Liver (tissue), 9 donors: ENCODE data around the gene CELF5. TPM values are rescaled to one million over a fixed set of nuclear protein-coding genes. Genes with fewer than 3 reads are reported as not detected.

Experiments used
- DNase-seq: peaks from one replicate; pipeline ENCODE4 v3.0.0-alpha.2; 2017; ENCODE audit warnings: low spot score
- H3K27ac ChIP-seq, 2 donors: one replicate each; pipeline ENCODE4 v1.7.0; 2013; ENCODE audit warnings: inconsistent platforms in 2 of 2, low read length in 2 of 2, control low read depth in 1 of 2, low read depth in 1 of 2, mild to moderate bottlenecking in 1 of 2
- H3K27me3 ChIP-seq, 4 donors: one replicate each; pipeline versions ENCODE4 v1.6.1 to v1.7.0; 2013; ENCODE audit warnings: low read length in 3 of 4, inconsistent platforms in 1 of 4, mild to moderate bottlenecking in 1 of 4, moderate library complexity in 1 of 4; ENCODE audit not compliant: control insufficient read depth in 4 of 4, insufficient read depth in 4 of 4
- H3K36me3 ChIP-seq, 4 donors: one replicate each; pipeline versions ENCODE4 v1.6.1 to v1.7.0; 2013; ENCODE audit warnings: low read length in 3 of 4, mild to moderate bottlenecking in 3 of 4, low read depth in 1 of 4, moderate library complexity in 1 of 4; ENCODE audit not compliant: control insufficient read depth in 4 of 4, insufficient read depth in 3 of 4
- H3K4me1 ChIP-seq, 4 donors: one replicate each; pipeline versions ENCODE4 v1.6.1 to v1.7.0; 2013; ENCODE audit warnings: low read length in 3 of 4, mild to moderate bottlenecking in 3 of 4, moderate library complexity in 1 of 4; ENCODE audit not compliant: control insufficient read depth in 4 of 4, insufficient read depth in 4 of 4
- H3K4me3 ChIP-seq, 3 donors: one replicate each; pipeline versions ENCODE4 v1.6.1 to v1.7.0; 2013; ENCODE audit warnings: low read length in 3 of 3, control low read depth in 1 of 3, low read depth in 1 of 3, mild to moderate bottlenecking in 1 of 3
- H3K9ac ChIP-seq, 2 donors: one replicate each; pipeline ENCODE4 v1.7.0; 2013; ENCODE audit warnings: low read length in 2 of 2, mild to moderate bottlenecking in 2 of 2, moderate library complexity in 2 of 2, control low read depth in 1 of 2, low read depth in 1 of 2
- H3K9me3 ChIP-seq, 4 donors: one replicate each; pipeline versions ENCODE4 v1.6.1 to v1.7.0; 2013; ENCODE audit warnings: low read length in 3 of 4; ENCODE audit not compliant: control insufficient read depth in 4 of 4
- EGR1 ChIP-seq, 2 donors: IDR thresholded peaks; 2 replicates each; pipeline ENCODE4 v1.6.1; 2016 to 2018; ENCODE audit warnings: antibody characterized with exemption in 2 of 2, low read depth in 2 of 2
- FOXA1 ChIP-seq: IDR thresholded peaks from 2 replicates; pipeline ENCODE4 v1.6.1; 2016; ENCODE audit warnings: antibody characterized with exemption
- FOXA2 ChIP-seq: IDR thresholded peaks from 2 replicates; pipeline ENCODE4 v1.6.1; 2016; ENCODE audit warnings: antibody characterized with exemption
- HNF4A ChIP-seq, 2 donors: conservative IDR thresholded peaks; 2 replicates each; pipeline ENCODE4 v1.6.1; 2016; ENCODE audit warnings: antibody characterized with exemption in 2 of 2, mild to moderate bottlenecking in 2 of 2
- HNF4G ChIP-seq: IDR thresholded peaks from 2 replicates; pipeline ENCODE4 v1.6.1; 2016; ENCODE audit warnings: antibody characterized with exemption
- JUND ChIP-seq, 2 donors: IDR thresholded peaks; 2 replicates each; pipeline ENCODE4 v1.6.1; 2016; ENCODE audit warnings: antibody characterized with exemption in 2 of 2
- RAD21 ChIP-seq, 2 donors: IDR thresholded peaks; 2 replicates each; pipeline ENCODE4 v1.6.1; 2016; ENCODE audit warnings: antibody characterized with exemption in 2 of 2, mild to moderate bottlenecking in 2 of 2
- RXRA ChIP-seq, 2 donors: IDR thresholded peaks; 2 replicates each; pipeline ENCODE4 v1.6.1; 2017 to 2018; ENCODE audit warnings: antibody characterized with exemption in 2 of 2, mild to moderate bottlenecking in 1 of 2
- SP1 ChIP-seq: IDR thresholded peaks from 2 replicates; pipeline ENCODE4 v1.6.1; 2018; ENCODE audit warnings: antibody characterized with exemption, mild to moderate bottlenecking
- TAF1 ChIP-seq: conservative IDR thresholded peaks from 2 replicates; pipeline ENCODE4 v1.6.1; 2016; ENCODE audit warnings: antibody characterized with exemption, mild to moderate bottlenecking
- YY1 ChIP-seq: IDR thresholded peaks from 2 replicates; pipeline ENCODE4 v1.6.1; 2016; ENCODE audit warnings: antibody characterized with exemption, mild to moderate bottlenecking
- WGBS: extraction: QIAGEN DNeasy Blood & Tissue Kit; methylation state at CpG from one replicate; pipeline ENCODE4 v1.1.7; 2013; 5-methylcytosine and 5-hydroxymethylcytosine counted together
- polyA plus RNA-seq, 2 donors: library from polyadenylated mRNA; stranded (reverse) in 1 of 2; unstranded in 1 of 2; fragments of 200-250 nt in 1 of 2; fragments of >200 nt in 1 of 2; fragmentation: Nextera tagmentation in 1 of 2; extraction: Ambion mirVana in 1 of 2; gene quantifications; one replicate each; pipeline versions ENCODE4 v1.2.1 to v1.2.3, GENCODE V29; 2013 to 2015
- total RNA-seq, 2 donors: library from RNA; depleted of rRNA; stranded (reverse); fragments of >200 nt; gene quantifications; one replicate each; pipeline ENCODE4 v1.2.3, GENCODE V29; 2014
- TF ChIP-seq, protein P1 (sequence below): IDR thresholded peaks from 2 replicates; pipeline ENCODE4 v1.6.1; 2016; ENCODE audit warnings: antibody characterized with exemption
- TF ChIP-seq, protein P2 (sequence below): IDR thresholded peaks from 2 replicates; pipeline ENCODE4 v1.6.1; 2016; ENCODE audit warnings: antibody characterized with exemption, mild to moderate bottlenecking
- TF ChIP-seq, protein P3 (sequence below): IDR thresholded peaks from 2 replicates; pipeline ENCODE4 v1.6.1; 2016; ENCODE audit warnings: antibody characterized with exemption
- TF ChIP-seq, protein P4 (sequence below): IDR thresholded peaks from 2 replicates; pipeline ENCODE4 v1.6.1; 2016; ENCODE audit warnings: antibody characterized with exemption
- donor health status: healthy.
- donor health status: healthy.
- donor health status: healthy.
- donor health status: healthy.
- donor health status: healthy.

CELF5 gene
- total and polyA plus RNA-seq, 4 donors, result 0.06 to 0.50 (median 0.26) TPM

DNA sequence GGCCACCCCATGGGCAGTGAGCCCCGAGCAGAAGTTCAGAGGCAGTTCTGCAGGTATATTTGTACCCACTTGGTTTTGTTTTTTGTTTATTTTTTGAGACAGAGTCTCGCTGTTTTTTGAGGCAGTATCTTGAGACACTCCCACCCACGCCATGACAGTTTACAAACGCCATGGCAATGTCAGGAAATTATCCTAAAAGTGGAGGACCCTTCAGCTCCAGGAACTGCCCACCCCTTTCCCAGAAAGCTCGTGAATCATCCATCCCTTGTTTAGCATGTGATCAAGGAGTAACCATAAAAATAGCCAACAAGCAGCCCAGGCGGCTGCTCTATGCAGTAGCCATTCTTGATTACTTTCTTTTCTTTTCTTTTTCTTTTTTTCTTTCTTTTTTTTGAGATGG is 41.0 kb downstream of the CELF5 start (continued):
- TF ChIP-seq, protein P1, sequence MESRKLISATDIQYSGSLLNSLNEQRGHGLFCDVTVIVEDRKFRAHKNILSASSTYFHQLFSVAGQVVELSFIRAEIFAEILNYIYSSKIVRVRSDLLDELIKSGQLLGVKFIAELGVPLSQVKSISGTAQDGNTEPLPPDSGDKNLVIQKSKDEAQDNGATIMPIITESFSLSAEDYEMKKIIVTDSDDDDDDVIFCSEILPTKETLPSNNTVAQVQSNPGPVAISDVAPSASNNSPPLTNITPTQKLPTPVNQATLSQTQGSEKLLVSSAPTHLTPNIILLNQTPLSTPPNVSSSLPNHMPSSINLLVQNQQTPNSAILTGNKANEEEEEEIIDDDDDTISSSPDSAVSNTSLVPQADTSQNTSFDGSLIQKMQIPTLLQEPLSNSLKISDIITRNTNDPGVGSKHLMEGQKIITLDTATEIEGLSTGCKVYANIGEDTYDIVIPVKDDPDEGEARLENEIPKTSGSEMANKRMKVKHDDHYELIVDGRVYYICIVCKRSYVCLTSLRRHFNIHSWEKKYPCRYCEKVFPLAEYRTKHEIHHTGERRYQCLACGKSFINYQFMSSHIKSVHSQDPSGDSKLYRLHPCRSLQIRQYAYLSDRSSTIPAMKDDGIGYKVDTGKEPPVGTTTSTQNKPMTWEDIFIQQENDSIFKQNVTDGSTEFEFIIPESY, result no peak
- TF ChIP-seq, protein P2, sequence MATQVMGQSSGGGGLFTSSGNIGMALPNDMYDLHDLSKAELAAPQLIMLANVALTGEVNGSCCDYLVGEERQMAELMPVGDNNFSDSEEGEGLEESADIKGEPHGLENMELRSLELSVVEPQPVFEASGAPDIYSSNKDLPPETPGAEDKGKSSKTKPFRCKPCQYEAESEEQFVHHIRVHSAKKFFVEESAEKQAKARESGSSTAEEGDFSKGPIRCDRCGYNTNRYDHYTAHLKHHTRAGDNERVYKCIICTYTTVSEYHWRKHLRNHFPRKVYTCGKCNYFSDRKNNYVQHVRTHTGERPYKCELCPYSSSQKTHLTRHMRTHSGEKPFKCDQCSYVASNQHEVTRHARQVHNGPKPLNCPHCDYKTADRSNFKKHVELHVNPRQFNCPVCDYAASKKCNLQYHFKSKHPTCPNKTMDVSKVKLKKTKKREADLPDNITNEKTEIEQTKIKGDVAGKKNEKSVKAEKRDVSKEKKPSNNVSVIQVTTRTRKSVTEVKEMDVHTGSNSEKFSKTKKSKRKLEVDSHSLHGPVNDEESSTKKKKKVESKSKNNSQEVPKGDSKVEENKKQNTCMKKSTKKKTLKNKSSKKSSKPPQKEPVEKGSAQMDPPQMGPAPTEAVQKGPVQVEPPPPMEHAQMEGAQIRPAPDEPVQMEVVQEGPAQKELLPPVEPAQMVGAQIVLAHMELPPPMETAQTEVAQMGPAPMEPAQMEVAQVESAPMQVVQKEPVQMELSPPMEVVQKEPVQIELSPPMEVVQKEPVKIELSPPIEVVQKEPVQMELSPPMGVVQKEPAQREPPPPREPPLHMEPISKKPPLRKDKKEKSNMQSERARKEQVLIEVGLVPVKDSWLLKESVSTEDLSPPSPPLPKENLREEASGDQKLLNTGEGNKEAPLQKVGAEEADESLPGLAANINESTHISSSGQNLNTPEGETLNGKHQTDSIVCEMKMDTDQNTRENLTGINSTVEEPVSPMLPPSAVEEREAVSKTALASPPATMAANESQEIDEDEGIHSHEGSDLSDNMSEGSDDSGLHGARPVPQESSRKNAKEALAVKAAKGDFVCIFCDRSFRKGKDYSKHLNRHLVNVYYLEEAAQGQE, result no peak
- TF ChIP-seq FOXA1, result no peak
- no peak for TF ChIP-seq HNF4A (conservative IDR thresholded peaks at IDR 0.05)

- Histone ChIP-seq H3K36me3 (no peaks in the 10 kb centered on the region), H3K4me3 (no peak overlapping the region), H3K9ac (no peak overlapping the region), H3K27ac (no peak overlapping the region), H3K27me3 (peaks cover 0 to 4% (median 2%) of the 10 kb centered on the region in 4 donors), H3K4me1 (no peaks in the 10 kb centered on the region), H3K9me3 (no peaks in the 10 kb centered on the region)
- 79% methylated on average over 19 of the region's 19 CpGs for WGBS
- no peak for DNase-seq
- TF ChIP-seq, protein P3, sequence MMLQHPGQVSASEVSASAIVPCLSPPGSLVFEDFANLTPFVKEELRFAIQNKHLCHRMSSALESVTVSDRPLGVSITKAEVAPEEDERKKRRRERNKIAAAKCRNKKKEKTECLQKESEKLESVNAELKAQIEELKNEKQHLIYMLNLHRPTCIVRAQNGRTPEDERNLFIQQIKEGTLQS, result no peak
- TF ChIP-seq, protein P1, result no peak
Measured at GRCh38 chr19:3266092-3266693, 41.7 kb downstream of the CELF5 start.

- Histone ChIP-seq H3K9ac (no peak overlapping the region), H3K9me3 (no peaks in the 10 kb centered on the region), H3K4me1 (no peaks in the 10 kb centered on the region), H3K4me3 (no peak overlapping the region), H3K36me3 (no peaks in the 10 kb centered on the region), H3K27ac (no peak overlapping the region), H3K27me3 (peaks cover 0 to 7% (median 2%) of the 10 kb centered on the region in 4 donors)
- no peak for DNase-seq
- WGBS, result 61% methylated on average over 30 of the region's 30 CpGs
- TF ChIP-seq FOXA2, result no peak
- no peak for TF ChIP-seq JUND (IDR thresholded peaks at IDR 0.05)
- TF ChIP-seq, protein P1, result no peak
- no peak for TF ChIP-seq SP1
- TF ChIP-seq, protein P2, result no peak
- no peak for TF ChIP-seq HNF4G
- no peak for TF ChIP-seq EGR1 (IDR thresholded peaks at IDR 0.05; ENCODE audit: low read depth in 2 of 2)
- no peak for TF ChIP-seq FOXA1
- no peak for TF ChIP-seq YY1
- TF ChIP-seq RAD21 (IDR thresholded peaks at IDR 0.05), result no peak
- TF ChIP-seq TAF1, result no peak
- TF ChIP-seq RXRA (IDR thresholded peaks at IDR 0.05), result no peak
- TF ChIP-seq, protein P4, sequence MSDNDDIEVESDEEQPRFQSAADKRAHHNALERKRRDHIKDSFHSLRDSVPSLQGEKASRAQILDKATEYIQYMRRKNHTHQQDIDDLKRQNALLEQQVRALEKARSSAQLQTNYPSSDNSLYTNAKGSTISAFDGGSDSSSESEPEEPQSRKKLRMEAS, result no peak
Measured at GRCh38 chr19:3266792-3267514, 42.5 kb downstream of the CELF5 start.
